HG02840 (cell line): ENCODE data around the gene SECTM1.
"Not testable (repeated sequence)": the region's sequence is repeated elsewhere in the genome, so short reads cannot be mapped to it uniquely, and the experiment has no call there.

ENCODE experiments used
- ATAC-seq: cut with Tn5 transposase; IDR thresholded peaks from one replicate; pipeline ENCODE4 v1.9.1; 2021; ENCODE audit warnings: mild to moderate bottlenecking, moderate library complexity, moderate number of reproducible peaks; ENCODE audit not compliant: unreplicated experiment, low FRiP score

Gene SECTM1

DNA sequence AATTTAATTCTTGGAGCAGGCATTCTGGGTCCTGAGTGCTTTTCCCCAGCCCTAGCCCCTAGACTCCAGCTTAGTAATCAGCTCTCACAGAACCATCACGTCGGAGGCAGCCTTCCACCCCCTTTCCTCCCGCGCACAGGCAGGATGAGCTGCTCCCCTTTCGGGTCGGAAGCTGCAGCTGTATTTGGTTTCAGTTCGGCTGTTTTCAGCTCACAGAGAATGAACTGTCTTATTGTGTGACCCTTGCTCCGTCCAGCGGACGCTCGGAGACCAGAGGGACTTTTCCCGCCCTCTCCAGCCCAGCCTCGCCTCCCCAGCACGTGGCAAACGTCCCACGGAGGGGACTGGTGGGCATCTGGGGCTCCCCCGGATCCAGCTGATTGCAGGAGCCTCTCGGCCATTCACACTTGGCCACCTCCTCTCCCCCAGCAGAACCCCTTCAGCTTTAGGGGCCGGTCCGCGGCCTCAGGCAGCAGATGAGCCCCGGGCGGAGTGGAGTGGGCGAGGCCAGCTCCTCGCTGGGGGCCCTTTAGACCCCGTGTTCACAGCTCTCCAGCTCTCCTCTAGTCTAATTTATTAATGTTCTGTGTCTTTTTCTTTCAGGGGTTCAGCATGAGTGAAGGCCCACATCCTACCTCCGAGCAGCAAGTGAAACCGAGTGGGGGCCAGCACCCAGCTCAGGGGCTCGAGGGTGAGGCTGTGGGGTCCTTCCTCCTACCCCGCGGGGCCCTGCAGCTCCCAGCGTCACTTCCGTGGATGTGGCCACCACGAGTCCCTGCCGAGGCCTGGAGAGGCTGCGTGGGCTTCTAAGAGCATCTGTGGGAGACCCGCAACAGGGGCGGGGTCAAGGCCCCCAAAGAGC is 37.1 kb upstream of the SECTM1 start:
- no peak for ATAC-seq

DNA sequence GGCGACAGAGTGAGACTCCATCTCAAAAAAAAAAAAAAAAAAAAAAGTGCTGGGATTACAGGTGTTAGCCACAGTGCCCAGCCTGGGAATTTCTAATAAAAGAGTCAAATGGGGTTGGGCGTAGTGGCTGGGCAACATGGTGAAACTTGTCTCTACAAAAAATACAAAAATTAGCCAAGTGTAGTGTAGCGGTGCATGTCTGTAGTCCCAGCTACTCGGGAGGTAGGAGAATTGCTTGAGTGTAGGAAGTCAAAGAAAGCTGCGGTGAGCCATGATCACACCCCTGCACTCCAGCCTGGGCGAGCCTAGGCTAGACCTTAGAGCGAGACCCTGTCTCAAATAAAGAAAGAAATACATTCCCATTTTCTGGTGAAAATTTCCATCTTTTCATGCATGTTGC is 35.6 kb upstream of the SECTM1 start:
- ATAC-seq = no peak

- no peak for ATAC-seq
Observed at GRCh38 chr17:82367724-82368524, 34.4 kb upstream of the SECTM1 start.

DNA sequence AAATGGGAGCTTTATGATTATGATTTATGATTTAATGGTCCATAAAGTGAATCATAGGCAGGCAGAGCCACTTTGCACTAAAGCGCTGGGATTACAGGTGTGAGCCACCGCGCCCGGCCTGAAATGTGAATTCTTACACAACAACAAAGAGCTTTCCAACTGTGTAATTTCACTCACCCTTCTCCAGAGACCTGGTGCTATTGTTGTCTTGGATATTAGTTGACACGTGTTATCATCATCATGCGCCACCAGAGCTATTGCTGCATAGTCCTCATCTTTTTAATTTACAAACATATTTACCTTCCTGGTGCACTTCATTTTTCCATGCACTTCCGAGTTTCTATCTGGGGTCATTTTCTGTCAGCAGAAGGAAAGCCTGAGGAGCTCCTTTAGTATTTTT is 33.2 kb upstream of the SECTM1 start:
- no peak for ATAC-seq

DNA sequence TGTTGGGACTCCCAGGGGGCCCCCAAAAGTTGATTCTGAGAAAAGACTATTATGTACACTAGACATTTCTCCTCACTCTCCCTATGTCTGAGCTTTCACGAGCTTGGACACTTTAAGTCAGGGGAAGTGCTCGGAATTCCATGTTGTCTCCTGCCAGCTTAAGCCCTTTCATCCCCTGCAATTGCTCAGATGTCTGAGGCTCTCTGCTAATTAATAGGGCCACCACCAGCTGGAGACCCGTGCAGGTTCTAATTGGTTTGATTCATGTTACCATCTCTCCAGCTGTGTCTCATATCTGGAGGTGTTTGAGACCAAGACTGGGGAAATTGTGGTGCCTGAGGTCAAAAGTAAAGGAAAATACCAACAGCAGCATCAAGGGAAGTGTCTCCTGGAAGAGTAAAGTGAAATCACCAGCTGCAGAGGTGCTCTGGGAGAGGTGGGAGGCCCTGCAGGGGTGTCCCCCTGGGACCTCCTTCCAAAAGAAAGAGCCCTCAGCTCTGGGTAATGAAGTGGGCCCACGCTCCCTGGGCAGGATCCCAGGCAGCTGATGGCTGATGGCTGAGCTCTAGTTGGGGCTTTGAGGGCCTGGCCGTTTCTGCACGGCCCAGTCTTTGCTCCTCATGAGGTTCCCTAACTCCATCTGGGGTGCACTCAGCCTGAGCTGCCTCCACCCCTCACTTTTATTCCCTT is 32.2 kb upstream of the SECTM1 start:
- ATAC-seq = no peak

DNA sequence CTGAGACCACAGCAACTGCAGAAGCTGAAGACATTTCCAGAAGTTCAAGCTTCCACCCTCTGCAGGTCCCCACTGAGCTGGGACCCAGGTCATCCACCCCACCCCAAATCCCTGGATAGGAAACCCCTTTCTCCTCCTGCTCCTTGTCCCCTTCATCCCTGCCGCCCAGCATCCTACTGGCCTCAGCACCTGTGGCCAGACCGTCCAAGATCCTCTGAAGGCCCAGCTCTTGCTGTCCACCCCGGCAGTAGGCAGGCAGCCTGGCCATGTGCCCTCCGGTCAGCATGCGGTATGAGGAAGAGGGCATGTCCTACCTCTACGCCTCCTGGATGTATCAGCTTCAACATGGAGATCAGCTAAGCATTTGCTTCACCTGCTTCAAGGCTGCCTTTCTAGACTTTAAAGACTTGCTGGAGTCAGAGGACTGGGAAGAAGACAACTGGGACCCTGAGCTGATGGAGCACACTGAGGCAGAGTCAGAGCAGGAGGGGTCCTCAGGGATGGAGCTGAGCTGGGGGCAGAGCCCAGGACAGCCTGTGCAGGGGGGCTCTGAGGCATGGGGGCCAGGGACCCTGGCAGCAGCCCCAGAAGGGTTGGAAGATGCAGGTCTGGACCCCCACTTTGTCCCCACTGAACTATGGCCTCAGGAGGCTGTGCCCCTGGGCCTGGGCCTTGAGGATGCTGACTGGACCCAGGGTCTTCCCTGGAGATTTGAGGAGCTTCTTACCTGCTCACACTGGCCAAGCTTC is 28.5 kb upstream of the SECTM1 start:
- ATAC-seq = no peak

DNA sequence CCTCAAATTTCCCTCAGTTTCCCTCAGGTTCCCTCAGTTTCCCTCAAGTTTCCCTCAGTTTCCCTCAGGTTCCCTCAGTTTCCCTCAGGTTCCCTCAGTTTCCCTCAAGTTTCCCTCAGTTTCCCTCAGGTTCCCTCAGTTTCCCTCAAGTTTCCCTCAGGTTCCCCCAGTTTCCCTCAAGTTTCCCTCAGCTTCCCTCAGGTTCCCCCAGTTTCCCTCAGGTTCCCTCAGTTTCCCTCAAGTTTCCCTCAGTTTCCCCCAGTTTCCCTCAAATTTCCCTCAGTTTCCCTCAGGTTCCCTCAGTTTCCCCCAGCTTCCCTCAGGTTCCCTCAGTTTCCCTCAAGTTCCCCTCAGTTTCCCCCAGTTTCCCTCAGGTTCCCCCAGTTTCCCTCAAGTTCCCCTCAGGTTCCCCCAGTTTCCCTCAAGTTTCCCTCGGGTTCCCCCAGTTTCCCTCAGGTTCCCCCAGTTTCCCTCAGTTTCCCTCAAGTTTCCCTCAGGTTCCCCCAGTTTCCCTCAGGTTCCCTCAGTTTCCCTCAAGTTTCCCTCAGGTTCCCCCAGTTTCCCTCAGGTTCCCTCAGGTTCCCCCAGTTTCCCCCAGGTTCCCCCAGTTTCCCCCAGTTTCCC is 26.0 kb upstream of the SECTM1 start:
- ATAC-seq = not testable (repeated sequence)

DNA sequence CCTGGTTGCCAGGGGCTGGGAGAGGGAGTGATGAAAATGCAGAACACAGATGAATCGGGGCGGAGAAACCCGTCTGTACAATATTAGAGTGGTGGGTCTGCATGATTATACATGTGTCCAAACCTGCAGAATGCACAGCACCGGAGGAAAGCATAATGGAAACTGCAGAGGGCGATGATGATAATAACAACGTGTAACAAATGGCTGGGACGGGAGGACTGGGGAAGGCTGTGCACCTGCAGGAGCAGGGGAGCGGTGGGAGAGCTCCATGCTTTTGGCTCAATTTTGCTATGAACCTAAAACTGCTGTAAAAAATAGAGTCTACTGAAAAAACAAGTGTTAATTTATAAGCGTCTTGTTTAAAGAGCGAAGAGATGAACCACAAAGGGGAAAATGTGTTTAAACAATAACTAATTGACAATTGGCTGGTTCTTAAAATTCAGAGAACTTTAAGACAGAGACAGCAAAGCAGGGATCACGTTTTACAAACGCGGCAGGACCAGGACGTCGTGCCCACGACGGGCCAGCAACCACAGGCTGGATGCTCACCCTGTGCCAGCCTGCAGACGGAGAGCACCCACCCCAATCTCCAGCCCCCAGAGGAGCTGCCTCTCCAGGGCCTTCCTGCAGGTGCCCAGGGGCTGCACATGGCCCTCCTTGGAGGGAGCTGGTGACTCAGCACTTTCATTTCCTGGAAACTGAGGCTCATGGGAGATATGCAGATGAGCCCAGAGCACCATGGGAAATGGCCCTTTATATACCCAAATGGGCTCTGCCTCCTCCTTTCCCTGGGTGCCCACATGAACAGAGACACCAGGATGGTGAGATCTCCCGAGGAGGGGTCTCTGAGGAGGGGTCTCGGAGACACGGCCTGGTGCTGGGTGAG is 25.1 kb upstream of the SECTM1 start, which contains the start of gene TEX19:
Gene TEX19, plus strand, starts transcription at position 783 of the 886 bp plus-strand sequence. CDS start 2,904 bp downstream, outside the sequence.
- ATAC-seq = no peak

DNA sequence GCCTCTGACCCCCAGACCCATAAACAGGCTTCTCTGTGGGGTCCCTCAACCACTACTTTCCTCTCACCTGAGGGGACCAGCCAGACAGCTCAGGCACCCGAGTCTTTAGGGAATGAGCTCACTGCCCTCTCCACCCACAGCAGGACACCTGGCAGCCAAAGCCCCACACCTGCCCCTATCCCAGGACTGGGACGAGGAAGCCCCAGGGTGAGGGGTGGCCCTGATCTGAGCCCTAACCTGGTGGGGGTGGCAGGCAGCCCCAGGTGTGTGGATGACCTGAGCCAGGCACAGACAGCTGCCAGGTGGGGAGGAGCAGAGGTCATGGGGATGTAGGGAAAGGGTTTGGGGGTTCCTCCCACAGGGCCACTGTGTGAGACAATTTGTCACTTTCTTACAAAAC is 23.8 kb upstream of the SECTM1 start:
- ATAC-seq = no peak

DNA sequence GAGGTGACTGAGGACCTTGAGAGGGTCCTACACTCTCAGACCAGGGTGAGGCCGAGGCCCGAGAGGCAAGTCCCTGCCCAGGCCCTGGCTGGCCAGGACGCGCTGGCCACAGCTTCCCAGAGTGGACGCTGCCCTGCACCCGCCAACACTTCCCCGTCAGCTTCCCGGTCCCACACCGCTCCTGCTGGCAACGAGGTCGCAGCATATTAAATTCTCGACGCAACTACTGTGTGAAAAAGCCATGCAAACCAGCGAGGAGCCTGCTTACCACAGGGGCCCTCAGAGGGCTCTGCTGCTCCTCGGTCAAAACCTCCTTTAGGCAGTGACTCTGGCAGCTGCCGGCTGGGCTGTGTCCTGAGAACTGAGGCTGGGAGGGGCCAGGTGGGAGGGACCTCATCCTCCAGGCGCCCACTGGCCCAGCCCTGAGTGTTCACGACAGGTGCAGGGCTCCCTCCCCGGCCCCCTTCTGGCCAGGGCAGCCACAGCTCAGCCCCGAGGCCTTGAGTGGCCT is 23.3 kb upstream of the SECTM1 start:
- no peak for ATAC-seq

DNA sequence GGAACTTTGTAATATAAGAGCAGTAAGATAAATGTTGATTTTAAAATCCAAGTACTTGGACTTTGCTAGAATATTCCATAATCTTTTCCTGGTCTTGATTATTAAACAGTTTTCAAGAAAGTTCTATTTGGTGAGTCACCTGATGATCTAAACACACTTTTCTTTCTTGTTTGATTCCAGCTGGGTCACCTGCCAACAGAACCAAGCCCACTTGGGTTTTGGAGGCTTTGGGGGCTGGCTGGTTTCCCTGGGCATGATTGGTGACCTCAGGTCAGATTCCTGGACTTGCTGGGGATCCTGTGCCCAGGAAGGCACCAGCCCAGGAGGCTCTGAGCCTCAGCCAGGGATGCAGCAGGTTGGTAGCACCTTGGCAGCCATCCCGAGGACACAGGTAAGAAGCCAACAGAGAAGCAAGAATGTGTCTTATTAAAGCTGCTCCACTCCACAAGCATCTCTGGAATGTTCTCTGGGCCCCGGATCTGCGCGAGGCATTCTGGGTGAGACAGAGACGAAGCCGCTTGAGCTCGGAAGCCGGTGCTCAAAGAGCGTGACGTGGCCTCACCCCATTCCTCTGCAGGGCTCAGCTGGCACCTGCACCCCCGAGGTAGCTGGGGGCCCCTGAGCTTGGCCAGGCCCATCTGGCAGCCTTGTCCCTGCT is 22.3 kb upstream of the SECTM1 start:
- no peak for ATAC-seq

DNA sequence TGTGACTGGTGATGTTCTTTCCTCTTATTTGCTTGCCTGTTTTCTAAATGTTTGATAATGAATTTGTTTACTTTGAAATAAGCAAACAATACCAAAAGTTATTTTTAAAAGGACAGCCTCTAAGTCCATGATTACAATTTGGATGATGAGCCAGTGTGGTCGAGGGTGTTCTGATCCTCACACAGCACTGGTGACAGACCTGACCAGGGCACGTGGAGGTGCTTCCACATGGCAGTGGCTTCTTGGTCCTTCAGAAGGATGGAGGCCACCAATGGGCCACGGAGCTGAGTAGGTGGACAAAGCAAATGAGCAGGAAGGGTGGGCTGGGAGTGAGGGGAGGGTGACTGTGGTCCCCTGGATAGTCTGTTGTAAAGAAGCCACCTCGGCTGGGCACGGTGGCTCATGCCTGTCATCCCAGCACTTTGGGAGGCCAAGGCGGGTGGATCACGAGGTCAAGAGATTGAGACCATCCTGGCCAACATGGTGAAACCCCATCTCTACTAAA is 21.3 kb upstream of the SECTM1 start:
- ATAC-seq = no peak

GRCh38 chr17:82353484-82353883 is 19.9 kb upstream of the SECTM1 start:
- no peak for ATAC-seq

GRCh38 chr17:82351713-82352488 is 18.3 kb upstream of the SECTM1 start:
- ATAC-seq = peak; percentile 67

DNA sequence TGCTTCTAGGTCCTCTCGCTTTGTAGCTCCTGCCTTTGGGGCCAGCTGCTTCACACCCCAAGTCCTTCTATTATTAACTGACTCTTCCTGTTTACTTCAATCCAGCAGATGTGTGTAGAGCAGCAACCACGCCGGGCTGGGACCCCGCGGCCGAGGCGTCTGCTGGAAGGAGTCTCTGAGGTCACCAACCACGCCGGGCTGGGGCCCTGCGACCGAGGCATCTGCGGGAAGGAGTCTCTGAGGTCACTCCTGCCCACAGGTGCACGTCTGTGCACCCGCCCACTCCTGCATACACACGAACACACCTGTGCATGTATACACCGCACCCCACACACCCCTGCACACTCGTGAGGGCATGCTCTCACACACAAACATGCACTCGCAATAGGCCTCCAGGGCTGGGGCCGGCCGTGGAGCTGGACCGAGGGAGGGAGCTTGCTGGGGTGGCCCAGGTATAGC is 17.7 kb upstream of the SECTM1 start:
- no peak for ATAC-seq

DNA sequence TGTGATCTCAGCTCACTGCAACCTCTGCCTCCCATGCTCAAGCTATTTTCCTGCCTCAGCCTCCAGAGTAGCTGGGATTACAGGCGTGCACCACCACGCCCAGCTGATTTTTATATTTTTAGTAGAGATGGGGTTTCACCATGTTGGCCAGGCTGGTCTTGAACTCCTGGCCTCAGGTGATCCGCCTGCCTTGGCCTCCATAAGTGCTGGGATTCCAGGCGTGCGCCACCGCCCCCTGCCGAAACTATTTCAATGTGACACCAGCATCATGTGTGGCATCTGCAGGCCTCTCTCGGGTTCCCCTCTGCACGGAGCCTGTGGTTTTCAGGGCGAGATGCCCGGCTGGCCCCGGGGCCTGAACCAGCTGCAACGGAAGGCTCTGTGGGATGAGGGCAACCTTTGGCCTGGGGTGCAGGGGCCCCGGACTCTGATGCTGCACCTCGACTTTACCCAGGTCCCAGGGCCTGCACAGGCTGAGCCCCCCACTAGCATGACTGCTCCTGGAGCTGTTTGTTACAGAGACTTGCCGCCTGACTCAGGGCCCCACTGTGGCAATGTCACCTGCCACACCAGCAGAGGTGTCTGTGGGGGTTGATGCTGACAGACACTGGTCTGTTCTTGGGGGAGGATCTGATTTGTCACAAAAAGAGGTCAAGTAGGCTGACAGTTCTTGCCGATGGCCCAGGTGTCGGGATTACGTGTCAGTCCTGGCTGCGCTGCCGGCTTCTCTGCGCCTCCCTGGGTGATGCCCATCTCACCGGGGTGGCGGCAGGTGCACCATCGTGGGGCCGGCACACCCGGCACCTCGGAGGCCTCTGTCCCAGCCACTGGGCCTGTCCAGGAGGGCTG is 16.8 kb upstream of the SECTM1 start:
- no peak for ATAC-seq
